HG02884 (cell line): ENCODE results near the gene PCDHA7.
"Not testable (repeated sequence)": the region's sequence is repeated elsewhere in the genome, so short reads cannot be mapped to it uniquely, and the experiment has no call there.

ENCODE experiments used
- ATAC-seq: cut with Tn5 transposase; IDR thresholded peaks from one replicate; pipeline ENCODE4 v1.9.1; 2021; ENCODE audit warnings: mild to moderate bottlenecking, moderate library complexity; ENCODE audit not compliant: unreplicated experiment

PCDHA7 gene, protein sequence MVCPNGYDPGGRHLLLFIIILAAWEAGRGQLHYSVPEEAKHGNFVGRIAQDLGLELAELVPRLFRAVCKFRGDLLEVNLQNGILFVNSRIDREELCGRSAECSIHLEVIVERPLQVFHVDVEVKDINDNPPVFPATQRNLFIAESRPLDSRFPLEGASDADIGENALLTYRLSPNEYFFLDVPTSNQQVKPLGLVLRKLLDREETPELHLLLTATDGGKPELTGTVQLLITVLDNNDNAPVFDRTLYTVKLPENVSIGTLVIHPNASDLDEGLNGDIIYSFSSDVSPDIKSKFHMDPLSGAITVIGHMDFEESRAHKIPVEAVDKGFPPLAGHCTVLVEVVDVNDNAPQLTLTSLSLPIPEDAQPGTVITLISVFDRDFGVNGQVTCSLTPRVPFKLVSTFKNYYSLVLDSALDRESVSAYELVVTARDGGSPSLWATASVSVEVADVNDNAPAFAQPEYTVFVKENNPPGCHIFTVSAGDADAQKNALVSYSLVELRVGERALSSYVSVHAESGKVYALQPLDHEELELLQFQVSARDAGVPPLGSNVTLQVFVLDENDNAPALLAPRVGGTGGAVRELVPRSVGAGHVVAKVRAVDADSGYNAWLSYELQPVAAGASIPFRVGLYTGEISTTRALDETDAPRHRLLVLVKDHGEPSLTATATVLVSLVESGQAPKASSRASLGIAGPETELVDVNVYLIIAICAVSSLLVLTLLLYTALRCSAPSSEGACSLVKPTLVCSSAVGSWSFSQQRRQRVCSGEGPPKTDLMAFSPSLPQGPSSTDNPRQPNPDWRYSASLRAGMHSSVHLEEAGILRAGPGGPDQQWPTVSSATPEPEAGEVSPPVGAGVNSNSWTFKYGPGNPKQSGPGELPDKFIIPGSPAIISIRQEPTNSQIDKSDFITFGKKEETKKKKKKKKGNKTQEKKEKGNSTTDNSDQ

DNA sequence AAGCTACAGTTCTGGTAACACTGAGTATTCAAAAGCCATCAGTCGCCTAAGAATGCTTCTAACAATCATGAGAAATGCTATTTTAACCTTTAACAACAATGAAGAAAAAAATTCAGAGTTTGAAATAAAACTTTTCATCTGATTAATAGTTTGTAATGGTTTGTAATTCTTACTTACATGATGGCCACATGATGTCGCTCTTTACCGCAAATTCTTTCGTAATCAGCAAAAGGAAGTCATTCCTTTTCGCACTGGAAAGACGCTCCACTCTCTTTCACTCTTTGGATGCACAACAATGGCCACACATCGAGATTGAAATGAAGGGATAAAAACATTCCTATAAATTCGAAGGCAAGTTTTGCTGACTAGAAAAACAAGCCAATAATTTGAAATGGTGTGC is at the start of gene PCDHA7:
Gene PCDHA7, plus strand, starts transcription at position 277 of the 400 bp plus-strand sequence. Its CDS starts 115 bp downstream, at position 392.
- no peak for ATAC-seq

DNA sequence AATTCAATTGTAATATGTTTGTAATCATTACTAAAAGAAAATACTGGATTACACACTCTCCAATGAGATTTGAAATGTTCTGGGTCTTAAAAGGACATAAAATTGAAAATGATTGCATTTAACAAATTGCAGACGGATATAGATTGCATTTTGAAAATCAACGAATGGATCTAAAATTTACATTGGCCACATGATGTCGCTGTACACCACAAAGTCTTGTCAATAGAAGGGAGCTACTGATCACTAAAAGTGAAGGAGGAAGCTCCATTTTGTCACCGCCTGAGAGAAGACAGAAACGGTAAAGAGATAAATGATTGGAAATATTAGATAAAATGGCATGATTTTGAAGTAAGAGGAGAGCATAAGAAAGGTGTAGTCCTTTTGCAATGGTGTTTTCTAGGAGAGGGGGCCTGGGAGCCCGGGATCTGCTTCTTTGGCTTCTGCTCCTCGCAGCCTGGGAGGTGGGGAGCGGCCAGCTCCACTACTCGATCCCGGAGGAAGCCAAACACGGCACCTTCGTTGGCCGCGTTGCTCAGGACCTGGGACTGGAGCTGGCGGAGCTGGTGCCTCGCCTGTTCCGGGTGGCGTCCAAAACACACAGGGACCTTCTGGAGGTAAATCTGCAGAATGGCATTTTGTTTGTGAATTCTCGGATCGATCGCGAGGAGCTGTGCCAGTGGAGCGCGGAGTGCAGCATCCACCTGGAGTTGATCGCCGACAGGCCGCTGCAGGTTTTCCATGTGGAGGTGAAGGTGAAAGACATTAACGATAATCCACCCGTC is 48.0 kb upstream of the PCDHA7 start, which contains the start of gene PCDHA1:
Gene PCDHA1, plus strand, starts transcription at position 236 of the 782 bp plus-strand sequence.
- no peak for ATAC-seq

DNA sequence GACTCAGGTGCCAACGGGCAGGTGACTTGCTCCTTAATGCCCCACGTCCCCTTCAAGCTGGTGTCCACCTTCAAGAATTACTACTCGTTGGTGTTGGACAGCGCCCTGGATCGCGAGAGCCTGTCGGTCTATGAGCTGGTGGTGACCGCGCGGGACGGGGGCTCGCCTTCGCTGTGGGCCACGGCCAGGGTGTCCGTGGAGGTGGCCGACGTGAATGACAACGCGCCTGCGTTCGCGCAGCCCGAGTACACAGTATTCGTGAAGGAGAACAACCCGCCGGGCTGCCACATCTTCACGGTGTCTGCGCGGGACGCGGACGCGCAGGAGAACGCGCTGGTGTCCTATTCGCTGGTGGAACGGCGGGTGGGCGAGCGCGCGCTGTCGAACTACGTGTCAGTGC is 46.6 kb upstream of the PCDHA7 start:
- ATAC-seq, result not testable (repeated sequence)

DNA sequence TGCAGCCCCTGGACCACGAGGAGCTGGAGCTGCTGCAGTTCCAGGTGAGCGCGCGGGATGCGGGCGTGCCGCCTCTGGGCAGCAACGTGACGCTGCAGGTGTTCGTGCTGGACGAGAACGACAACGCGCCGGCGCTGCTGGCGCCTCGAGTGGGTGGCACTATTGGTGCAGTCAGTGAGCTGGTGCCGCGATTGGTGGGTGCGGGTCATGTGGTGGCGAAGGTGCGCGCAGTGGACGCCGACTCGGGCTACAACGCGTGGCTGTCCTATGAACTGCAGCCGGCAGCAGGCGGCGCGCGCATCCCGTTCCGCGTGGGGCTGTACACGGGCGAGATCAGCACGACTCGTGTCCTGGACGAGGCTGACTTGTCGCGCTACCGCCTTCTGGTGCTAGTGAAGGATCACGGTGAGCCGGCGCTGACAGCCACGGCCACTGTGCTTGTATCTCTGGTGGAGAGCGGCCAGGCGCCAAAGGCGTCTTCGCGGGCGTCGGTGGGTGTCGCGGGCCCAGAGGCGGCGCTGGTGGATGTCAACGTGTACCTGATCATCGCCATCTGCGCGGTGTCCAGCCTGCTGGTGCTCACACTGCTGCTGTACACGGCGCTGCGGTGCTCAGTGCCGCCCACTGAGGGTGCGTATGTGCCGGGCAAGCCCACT is 46.1 kb upstream of the PCDHA7 start:
- ATAC-seq, result not testable (repeated sequence)

DNA sequence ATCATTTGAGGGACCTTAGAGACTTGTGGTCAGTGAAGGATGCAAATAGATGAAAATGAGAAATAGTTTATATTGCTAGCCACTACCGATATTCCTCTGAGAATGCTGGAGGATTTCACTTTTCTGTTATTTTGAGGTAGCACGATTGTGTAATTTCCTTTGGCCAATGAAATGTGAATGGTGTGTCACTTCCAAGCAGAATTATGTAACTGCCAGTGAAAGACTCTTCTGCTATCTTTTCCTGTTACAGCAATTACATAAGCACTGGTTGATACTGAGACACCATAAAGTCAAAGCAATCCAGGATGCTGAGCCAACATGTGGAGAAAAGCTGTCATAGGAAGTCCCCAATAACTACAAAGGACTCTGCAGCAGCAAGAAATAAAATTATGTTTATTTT is 43.0 kb upstream of the PCDHA7 start:
- ATAC-seq, result no peak

DNA sequence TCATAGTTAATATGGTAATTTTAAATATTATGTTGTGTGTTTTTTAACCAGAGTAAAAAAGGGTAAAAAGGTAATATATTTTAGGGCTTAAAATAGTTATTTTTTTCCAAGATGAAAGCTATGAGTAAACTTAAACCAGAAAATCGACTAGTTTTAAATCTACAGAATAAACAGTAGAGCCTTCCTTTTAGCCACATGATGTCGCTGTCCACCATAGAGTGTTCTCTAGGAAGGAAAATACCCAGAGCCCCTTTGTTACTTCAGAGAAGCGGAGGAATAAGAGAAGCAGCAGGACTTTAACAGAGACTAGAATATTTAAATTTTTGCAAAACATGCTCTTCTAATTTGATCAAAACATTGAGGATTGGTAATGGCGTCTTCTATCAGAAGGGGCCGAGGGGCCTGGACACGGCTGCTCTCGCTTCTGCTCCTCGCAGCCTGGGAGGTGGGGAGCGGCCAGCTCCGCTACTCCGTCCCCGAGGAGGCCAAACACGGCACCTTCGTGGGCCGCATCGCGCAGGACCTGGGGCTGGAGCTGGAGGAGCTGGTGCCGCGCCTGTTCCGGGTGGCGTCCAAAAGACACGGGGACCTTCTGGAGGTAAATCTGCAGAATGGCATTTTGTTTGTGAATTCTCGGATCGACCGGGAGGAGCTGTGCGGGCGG is 39.3 kb upstream of the PCDHA7 start, which contains the start of gene PCDHA2:
Gene PCDHA2, plus strand, starts transcription at position 258 of the 664 bp plus-strand sequence.
- no peak for ATAC-seq

DNA sequence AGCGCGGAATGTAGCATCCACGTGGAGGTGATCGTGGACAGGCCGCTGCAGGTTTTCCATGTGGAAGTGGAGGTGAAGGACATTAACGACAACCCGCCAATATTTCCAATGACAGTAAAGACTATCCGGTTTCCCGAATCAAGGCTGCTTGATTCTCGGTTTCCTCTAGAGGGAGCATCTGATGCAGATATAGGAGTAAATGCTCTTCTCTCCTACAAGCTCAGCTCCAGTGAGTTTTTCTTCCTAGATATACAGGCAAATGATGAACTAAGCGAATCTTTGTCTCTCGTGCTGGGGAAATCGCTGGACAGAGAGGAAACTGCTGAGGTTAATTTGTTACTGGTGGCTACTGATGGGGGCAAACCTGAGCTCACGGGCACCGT is 38.8 kb upstream of the PCDHA7 start:
- no peak for ATAC-seq

DNA sequence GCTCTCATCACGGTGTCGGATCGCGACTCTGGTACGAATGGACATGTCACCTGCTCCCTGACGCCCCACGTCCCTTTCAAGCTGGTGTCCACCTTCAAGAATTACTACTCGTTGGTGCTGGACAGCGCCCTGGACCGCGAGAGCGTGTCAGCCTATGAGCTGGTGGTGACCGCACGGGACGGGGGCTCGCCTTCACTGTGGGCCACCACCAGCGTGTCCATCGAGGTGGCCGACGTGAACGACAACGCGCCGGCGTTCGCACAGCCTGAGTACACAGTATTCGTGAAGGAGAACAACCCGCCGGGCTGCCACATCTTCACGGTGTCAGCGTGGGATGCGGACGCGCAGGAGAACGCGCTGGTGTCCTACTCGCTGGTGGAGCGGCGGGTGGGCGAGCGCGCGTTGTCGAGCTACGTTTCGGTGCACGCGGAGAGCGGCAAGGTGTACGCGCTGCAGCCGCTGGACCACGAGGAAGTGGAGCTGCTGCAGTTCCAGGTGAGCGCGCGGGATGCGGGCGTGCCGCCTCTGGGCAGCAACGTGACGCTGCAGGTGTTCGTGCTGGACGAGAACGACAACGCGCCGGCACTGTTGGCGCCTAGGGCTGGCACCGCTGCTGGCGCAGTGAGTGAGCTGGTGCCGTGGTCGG is 37.9 kb upstream of the PCDHA7 start:
- not testable (repeated sequence) for ATAC-seq

DNA sequence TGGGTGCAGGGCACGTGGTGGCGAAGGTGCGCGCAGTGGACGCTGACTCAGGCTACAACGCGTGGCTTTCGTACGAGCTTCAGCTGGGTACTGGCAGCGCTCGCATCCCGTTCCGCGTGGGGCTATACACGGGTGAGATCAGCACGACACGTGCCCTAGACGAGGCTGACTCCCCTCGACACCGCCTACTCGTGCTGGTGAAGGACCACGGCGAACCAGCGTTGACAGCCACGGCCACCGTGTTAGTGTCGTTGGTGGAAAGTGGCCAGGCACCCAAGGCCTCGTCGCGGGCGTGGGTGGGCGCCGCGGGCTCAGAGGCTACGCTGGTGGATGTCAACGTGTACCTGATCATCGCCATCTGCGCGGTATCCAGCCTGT is 37.4 kb upstream of the PCDHA7 start:
- ATAC-seq, result no peak

DNA sequence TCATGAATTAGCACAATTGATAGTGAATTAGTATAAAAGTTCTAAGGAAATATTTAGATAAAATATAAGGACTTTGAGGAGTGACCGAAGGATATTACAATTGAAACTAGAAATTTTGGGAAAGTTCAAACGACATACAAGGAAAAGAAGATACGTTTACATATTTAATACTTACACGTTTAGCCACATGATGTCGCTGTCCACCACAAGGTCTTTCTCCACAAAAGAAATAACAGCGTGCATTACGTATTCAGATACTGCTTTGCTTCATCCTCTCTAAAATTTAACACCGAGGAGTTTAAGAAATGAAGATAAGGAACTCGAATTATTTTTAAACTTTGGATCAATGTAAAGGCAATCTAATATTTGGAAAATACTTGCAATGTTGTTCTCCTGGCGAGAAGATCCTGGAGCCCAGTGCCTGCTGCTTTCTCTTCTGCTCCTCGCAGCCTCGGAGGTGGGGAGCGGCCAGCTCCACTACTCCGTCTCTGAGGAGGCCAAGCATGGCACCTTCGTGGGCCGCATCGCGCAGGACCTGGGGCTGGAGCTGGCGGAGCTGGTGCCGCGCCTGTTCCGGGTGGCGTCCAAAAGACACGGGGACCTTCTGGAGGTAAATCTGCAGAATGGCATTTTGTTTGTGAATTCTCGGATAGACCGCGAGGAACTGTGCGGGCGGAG is 33.1 kb upstream of the PCDHA7 start, which contains the start of gene PCDHA3:
Gene PCDHA3, plus strand, starts transcription at position 242 of the 678 bp plus-strand sequence.
- no peak for ATAC-seq

DNA sequence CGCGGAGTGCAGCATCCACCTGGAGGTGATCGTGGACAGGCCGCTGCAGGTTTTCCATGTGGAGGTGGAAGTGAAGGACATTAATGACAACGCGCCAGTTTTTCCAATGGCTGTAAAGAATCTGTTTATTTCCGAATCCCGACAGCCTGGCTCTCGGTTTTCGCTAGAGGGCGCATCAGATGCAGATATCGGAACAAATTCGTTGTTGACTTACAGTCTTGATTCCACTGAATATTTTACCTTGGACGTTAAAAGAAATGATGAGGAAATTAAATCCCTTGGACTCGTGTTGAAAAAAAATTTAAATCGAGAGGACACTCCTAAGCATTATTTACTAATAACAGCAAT is 32.6 kb upstream of the PCDHA7 start:
- no peak for ATAC-seq

DNA sequence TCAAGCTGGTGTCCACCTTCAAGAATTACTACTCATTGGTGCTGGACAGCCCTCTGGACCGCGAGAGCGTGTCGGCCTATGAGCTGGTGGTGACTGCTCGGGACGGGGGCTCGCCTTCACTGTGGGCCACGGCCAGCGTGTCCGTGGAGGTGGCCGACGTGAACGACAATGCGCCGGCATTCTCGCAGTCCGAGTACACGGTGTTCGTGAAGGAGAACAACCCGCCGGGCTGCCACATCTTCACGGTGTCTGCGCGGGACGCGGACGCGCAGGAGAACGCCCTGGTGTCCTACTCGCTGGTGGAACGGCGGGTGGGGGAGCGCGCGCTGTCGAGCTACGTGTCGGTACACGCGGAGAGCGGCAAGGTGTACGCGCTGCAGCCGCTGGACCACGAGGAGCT is 31.7 kb upstream of the PCDHA7 start:
- not testable (repeated sequence) for ATAC-seq

DNA sequence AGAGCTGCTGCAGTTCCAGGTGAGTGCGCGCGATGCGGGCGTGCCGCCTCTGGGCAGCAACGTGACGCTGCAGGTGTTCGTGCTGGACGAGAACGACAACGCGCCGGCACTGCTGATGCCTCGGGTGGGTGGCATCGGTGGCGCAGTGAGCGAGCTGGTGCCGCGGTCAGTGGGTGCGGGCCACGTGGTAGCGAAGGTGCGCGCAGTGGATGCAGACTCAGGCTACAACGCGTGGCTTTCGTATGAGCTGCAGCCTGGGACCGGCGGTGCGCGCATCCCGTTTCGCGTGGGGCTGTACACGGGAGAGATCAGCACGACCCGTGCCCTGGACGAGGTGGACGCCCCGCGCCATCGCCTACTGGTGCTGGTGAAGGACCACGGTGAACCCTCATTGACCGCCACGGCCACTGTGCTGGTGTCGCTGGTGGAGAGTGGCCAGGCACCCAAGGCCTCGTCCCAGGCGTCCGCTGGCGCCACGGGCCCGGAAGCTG is 31.2 kb upstream of the PCDHA7 start:
- ATAC-seq, result no peak

DNA sequence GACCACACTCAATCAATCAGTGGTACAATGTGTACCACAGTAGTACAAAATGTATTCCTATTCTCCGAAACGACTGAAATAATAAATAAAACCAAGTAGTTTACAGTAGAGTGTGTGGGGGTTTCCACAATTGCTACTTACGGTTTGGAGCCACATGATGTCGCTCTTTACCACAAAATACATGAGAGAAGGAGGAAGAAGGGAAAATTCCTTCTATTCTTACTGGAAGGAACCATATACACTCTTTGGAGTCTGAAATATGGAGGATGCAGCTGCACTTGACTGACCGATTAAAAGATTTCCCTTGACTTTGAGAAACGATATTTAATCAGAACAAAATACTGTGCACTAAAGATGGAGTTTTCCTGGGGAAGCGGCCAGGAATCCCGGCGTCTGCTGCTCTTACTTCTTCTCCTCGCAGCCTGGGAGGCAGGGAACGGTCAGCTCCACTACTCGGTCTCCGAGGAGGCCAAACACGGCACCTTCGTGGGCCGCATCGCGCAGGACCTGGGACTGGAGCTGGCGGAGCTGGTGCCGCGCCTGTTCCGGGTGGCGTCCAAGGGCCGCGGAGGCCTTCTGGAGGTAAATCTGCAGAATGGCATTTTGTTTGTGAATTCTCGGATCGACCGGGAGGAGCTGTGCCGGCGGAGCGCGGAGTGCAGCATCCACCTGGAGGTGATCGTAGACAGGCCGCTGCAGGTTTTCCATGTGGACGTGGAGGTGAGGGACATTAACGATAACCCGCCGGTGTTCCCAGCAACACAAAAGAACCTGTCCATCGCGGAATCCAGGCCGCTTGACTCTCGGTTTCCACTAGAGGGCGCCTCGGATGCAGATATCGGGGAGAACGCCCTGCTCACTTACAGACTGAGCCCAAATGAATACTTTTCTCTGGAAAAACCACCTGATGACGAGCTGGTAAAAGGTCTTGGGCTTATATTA is 27.0 kb upstream of the PCDHA7 start, which contains the start of gene PCDHA4:
Gene PCDHA4, plus strand, starts transcription at position 235 of the 942 bp plus-strand sequence.
- ATAC-seq, result no peak

DNA sequence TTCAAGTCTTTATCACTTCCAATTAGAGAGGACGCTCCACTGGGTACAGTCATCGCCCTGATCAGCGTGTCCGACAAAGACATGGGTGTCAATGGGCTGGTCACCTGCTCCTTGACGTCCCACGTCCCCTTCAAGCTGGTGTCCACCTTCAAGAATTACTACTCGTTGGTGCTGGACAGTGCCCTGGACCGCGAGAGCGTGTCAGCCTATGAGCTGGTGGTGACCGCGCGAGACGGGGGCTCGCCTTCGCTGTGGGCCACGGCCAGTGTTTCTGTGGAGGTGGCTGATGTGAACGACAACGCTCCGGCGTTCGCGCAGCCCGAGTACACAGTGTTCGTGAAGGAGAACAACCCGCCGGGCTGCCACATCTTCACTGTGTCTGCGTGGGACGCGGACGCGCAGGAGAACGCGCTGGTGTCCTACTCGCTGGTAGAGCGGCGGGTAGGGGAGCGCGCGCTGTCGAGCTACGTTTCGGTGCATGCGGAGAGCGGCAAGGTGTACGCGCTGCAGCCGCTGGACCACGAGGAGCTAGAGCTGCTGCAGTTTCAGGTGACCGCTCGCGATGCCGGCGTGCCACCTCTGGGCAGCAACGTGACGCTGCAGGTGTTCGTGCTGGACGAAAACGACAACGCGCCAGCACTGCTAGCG is 25.7 kb upstream of the PCDHA7 start:
- not testable (repeated sequence) for ATAC-seq

DNA sequence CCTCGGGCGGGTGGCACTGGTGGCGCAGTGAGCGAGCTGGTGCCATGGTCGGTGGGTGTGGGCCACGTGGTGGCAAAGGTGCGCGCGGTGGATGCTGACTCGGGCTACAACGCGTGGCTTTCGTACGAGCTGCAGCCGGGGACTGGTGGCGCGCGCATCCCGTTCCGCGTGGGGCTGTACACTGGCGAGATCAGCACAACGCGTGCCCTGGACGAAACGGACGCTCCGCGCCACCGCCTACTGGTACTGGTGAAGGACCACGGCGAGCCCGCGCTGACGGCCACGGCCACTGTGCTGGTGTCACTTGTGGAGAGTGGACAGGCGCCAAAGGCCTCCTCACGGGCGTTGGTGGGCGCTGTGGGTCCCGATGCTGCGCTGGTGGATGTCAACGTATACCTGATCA is 25.2 kb upstream of the PCDHA7 start:
- no peak for ATAC-seq
